ENCODE results near the gene EMILIN2.

DNA sequence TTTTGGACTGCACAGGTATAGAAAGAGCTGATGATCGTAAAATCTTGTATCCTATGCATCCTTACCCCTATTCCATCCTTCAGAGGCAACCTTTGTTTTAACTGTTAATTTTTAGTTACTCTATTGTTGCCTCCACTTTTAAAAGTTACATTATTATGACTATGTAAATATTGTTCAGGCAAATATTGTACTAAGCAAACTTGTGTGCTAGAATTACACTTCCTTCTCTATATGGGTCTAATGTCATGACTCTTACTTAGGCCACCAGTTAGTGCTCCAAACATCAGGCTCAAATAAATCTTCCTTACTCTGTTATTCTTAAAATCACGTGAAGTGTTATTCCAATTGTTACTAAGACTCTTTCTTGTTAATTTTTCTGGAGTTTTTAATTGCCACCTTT lies 47.4 kb upstream of the EMILIN2 start:
- TF ChIP-seq HOXA7 (CRISPR knock-in tag; IDR thresholded peaks at IDR 0.05) (no peak), POLR2AphosphoS5 (IDR thresholded peaks at IDR 0.05; ENCODE audit: low read depth, low read length) (no peak), ZNF589 (CRISPR knock-in tag; conservative IDR thresholded peaks at IDR 0.05) (no peak), NFIC (IDR thresholded peaks at IDR 0.05; ENCODE audit: low read length) (no peak), ZNF484 (CRISPR knock-in tag; IDR thresholded peaks at IDR 0.05; ENCODE audit: borderline replicate concordance, low read depth) (no peak), CREM (IDR thresholded peaks at IDR 0.05) (no peak), CREM (CRISPR knock-in tag; IDR thresholded peaks at IDR 0.05) (no peak), MAZ (IDR thresholded peaks at IDR 0.05; ENCODE audit: borderline replicate concordance, low read depth, low read length) (no peak), MAZ (CRISPR knock-in tag; IDR thresholded peaks at IDR 0.05; ENCODE audit: low read depth) (no peak)
- TF ChIP-seq, protein P1, sequence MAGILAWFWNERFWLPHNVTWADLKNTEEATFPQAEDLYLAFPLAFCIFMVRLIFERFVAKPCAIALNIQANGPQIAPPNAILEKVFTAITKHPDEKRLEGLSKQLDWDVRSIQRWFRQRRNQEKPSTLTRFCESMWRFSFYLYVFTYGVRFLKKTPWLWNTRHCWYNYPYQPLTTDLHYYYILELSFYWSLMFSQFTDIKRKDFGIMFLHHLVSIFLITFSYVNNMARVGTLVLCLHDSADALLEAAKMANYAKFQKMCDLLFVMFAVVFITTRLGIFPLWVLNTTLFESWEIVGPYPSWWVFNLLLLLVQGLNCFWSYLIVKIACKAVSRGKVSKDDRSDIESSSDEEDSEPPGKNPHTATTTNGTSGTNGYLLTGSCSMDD (CRISPR knock-in tag; IDR thresholded peaks at IDR 0.05), result no peak
- TF ChIP-seq, protein P2, sequence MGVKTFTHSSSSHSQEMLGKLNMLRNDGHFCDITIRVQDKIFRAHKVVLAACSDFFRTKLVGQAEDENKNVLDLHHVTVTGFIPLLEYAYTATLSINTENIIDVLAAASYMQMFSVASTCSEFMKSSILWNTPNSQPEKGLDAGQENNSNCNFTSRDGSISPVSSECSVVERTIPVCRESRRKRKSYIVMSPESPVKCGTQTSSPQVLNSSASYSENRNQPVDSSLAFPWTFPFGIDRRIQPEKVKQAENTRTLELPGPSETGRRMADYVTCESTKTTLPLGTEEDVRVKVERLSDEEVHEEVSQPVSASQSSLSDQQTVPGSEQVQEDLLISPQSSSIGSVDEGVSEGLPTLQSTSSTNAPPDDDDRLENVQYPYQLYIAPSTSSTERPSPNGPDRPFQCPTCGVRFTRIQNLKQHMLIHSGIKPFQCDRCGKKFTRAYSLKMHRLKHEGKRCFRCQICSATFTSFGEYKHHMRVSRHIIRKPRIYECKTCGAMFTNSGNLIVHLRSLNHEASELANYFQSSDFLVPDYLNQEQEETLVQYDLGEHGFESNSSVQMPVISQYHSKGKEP (CRISPR knock-in tag; IDR thresholded peaks at IDR 0.05), result no peak

All from HepG2 (cell line).